ENCODE results near the gene SH2B2. TPM values are rescaled to one million over a fixed set of nuclear protein-coding genes. Genes with fewer than 3 reads are reported as not detected.

Gene SH2B2
- total and polyA plus RNA-seq, 4 donors = 0.65 to 1.4 (median 1.0) TPM; not detected in 1

DNA sequence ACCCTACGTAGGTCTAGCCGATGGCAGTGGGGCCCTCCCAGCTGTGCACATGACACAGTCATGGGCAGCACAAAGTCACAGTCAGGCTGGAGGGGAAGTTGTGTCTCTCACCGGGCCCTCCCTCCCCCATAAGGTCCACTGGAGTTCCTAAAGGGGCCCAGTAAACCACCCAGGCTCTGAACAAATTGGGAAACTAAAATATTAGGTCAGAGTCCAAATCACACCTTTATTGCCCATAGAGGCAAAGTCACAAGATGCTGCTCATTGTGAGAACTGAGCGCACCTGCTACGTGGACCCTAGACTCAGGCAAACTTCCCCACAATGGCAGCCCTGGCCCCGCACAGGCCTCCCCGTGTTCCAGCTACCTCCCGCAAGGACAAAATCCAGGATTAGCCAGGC lies 45.2 kb upstream of the SH2B2 start:
- Histone ChIP-seq H3K27me3 (ENCODE audit: control insufficient read depth in 4 of 4, insufficient read depth in 4 of 4, low read length in 3 of 4) (no peaks in the 10 kb centered on the region), H3K4me1 (ENCODE audit: control insufficient read depth in 4 of 4, insufficient read depth in 4 of 4, low read length in 3 of 4) (peaks cover 0 to 5% (median 0%) of the 10 kb centered on the region in 4 donors), H3K36me3 (ENCODE audit: control insufficient read depth in 4 of 4, insufficient read depth in 3 of 4, low read depth in 1 of 4, low read length in 3 of 4) (peaks cover 2 to 26% (median 11%) of the 10 kb centered on the region in 4 donors), H3K9ac (ENCODE audit: low read depth in 1 of 2, low read length in 2 of 2) (no peak overlapping the region), H3K9me3 (ENCODE audit: control insufficient read depth in 4 of 4, low read length in 3 of 4) (no peaks in the 10 kb centered on the region), H3K27ac (ENCODE audit: low read depth in 1 of 2, low read length in 2 of 2) (no peak overlapping the region), H3K4me3 (ENCODE audit: low read depth in 1 of 3, low read length in 3 of 3) (no peak overlapping the region)
- no peak for DNase-seq (ENCODE audit: low spot score)
- WGBS = 88% methylated on average over 8 of the region's 8 CpGs
- TF ChIP-seq, protein P1, sequence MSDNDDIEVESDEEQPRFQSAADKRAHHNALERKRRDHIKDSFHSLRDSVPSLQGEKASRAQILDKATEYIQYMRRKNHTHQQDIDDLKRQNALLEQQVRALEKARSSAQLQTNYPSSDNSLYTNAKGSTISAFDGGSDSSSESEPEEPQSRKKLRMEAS (IDR thresholded peaks at IDR 0.05) = no peak
- TF ChIP-seq TAF1 (conservative IDR thresholded peaks at IDR 0.05) (no peak), JUND (IDR thresholded peaks at IDR 0.05) (no peak), FOXA2 (IDR thresholded peaks at IDR 0.05) (no peak), HNF4G (IDR thresholded peaks at IDR 0.05) (no peak), GABPA (IDR thresholded peaks at IDR 0.05 in 1 of 2, conservative IDR thresholded peaks at IDR 0.05 in 1 of 2) (no peak), RXRA (IDR thresholded peaks at IDR 0.05) (no peak), FOXA1 (IDR thresholded peaks at IDR 0.05) (no peak), NR2F2 (IDR thresholded peaks at IDR 0.05) (no peak), SP1 (IDR thresholded peaks at IDR 0.05) (no peak), EGR1 (IDR thresholded peaks at IDR 0.05; ENCODE audit: low read depth in 2 of 2) (no peak), RAD21 (IDR thresholded peaks at IDR 0.05) (no peak), YY1 (IDR thresholded peaks at IDR 0.05) (no peak)
- TF ChIP-seq, protein P2, sequence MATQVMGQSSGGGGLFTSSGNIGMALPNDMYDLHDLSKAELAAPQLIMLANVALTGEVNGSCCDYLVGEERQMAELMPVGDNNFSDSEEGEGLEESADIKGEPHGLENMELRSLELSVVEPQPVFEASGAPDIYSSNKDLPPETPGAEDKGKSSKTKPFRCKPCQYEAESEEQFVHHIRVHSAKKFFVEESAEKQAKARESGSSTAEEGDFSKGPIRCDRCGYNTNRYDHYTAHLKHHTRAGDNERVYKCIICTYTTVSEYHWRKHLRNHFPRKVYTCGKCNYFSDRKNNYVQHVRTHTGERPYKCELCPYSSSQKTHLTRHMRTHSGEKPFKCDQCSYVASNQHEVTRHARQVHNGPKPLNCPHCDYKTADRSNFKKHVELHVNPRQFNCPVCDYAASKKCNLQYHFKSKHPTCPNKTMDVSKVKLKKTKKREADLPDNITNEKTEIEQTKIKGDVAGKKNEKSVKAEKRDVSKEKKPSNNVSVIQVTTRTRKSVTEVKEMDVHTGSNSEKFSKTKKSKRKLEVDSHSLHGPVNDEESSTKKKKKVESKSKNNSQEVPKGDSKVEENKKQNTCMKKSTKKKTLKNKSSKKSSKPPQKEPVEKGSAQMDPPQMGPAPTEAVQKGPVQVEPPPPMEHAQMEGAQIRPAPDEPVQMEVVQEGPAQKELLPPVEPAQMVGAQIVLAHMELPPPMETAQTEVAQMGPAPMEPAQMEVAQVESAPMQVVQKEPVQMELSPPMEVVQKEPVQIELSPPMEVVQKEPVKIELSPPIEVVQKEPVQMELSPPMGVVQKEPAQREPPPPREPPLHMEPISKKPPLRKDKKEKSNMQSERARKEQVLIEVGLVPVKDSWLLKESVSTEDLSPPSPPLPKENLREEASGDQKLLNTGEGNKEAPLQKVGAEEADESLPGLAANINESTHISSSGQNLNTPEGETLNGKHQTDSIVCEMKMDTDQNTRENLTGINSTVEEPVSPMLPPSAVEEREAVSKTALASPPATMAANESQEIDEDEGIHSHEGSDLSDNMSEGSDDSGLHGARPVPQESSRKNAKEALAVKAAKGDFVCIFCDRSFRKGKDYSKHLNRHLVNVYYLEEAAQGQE (IDR thresholded peaks at IDR 0.05) = no peak
- TF ChIP-seq, protein P3, sequence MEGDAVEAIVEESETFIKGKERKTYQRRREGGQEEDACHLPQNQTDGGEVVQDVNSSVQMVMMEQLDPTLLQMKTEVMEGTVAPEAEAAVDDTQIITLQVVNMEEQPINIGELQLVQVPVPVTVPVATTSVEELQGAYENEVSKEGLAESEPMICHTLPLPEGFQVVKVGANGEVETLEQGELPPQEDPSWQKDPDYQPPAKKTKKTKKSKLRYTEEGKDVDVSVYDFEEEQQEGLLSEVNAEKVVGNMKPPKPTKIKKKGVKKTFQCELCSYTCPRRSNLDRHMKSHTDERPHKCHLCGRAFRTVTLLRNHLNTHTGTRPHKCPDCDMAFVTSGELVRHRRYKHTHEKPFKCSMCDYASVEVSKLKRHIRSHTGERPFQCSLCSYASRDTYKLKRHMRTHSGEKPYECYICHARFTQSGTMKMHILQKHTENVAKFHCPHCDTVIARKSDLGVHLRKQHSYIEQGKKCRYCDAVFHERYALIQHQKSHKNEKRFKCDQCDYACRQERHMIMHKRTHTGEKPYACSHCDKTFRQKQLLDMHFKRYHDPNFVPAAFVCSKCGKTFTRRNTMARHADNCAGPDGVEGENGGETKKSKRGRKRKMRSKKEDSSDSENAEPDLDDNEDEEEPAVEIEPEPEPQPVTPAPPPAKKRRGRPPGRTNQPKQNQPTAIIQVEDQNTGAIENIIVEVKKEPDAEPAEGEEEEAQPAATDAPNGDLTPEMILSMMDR (IDR thresholded peaks at IDR 0.05; ENCODE audit: low read depth, low read length, missing input control) = no peak
- TF ChIP-seq, protein P4, sequence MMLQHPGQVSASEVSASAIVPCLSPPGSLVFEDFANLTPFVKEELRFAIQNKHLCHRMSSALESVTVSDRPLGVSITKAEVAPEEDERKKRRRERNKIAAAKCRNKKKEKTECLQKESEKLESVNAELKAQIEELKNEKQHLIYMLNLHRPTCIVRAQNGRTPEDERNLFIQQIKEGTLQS (IDR thresholded peaks at IDR 0.05) = no peak
- TF ChIP-seq, protein P5, sequence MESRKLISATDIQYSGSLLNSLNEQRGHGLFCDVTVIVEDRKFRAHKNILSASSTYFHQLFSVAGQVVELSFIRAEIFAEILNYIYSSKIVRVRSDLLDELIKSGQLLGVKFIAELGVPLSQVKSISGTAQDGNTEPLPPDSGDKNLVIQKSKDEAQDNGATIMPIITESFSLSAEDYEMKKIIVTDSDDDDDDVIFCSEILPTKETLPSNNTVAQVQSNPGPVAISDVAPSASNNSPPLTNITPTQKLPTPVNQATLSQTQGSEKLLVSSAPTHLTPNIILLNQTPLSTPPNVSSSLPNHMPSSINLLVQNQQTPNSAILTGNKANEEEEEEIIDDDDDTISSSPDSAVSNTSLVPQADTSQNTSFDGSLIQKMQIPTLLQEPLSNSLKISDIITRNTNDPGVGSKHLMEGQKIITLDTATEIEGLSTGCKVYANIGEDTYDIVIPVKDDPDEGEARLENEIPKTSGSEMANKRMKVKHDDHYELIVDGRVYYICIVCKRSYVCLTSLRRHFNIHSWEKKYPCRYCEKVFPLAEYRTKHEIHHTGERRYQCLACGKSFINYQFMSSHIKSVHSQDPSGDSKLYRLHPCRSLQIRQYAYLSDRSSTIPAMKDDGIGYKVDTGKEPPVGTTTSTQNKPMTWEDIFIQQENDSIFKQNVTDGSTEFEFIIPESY (IDR thresholded peaks at IDR 0.05) = no peak
